Activated CD8-positive, alpha-beta T cell treated with anti-CD3 and anti-CD28 coated beads for 36 hours (primary cell): ENCODE results near the gene CYTH2. TPM values are rescaled to one million over a fixed set of nuclear protein-coding genes. Genes with fewer than 3 reads are reported as not detected.
A peak's percentile ranks its signal among the peaks of the same experiment; 100 is the strongest.

Source experiments
- ATAC-seq: fragments of 200-7000 bp; cut with Tn5 transposase; one replicate; pipeline ENCODE4 v1.10.0; 2021; ENCODE audit warnings: mild to moderate bottlenecking, moderate library complexity
- CTCF ChIA-PET: fragments of 350-600 bp; sonication (Branson Sonifier 250); formaldehyde crosslinking; loops from one replicate; lab custom pipeline; 2021; ENCODE audit warnings: antibody characterized with exemption; lab: Charles Lee
- POLR2A ChIA-PET: fragments of 350-600 bp; sonication (Branson Sonifier 250); formaldehyde crosslinking; loops from one replicate; lab custom pipeline; 2021; ENCODE audit warnings: antibody characterized with exemption; lab: Charles Lee
- DNase-seq: peaks from one replicate; pipeline ENCODE4 v3.0.0-alpha.2; 2020
- H3K27ac Mint-ChIP-seq: one replicate; pipeline ENCODE4 v1.8.0; 2021; ENCODE audit warnings: mild to moderate bottlenecking, mixed read lengths
- H3K27me3 Mint-ChIP-seq: one replicate; pipeline ENCODE4 v1.8.0; 2021; ENCODE audit warnings: mixed read lengths
- H3K36me3 Mint-ChIP-seq: one replicate; pipeline ENCODE4 v1.8.0; 2021; ENCODE audit warnings: low read depth, mixed read lengths
- H3K4me1 Mint-ChIP-seq: one replicate; pipeline ENCODE4 v1.8.0; 2021; ENCODE audit warnings: low read depth, mixed read lengths
- H3K4me3 Mint-ChIP-seq: one replicate; pipeline ENCODE4 v1.8.0; 2021; ENCODE audit warnings: mild to moderate bottlenecking, moderate library complexity, mixed read lengths
- H3K9me3 Mint-ChIP-seq: one replicate; pipeline ENCODE4 v1.8.0; 2021; ENCODE audit warnings: mixed read lengths
- intact Hi-C: fragments of 100-400 bp; cut with micrococcal nuclease; formaldehyde crosslinking; loops from one replicate; pipeline ENCODE4 v1.10.0; 2022
- total RNA-seq, 2 experiments: library from RNA; stranded (reverse); gene quantifications; one replicate each; pipeline ENCODE4 v1.2.3, GENCODE V29; 2021
- TF ChIP-seq, protein P1 (sequence below): fragments of 200-600 bp; IDR thresholded peaks from one replicate; pipeline ENCODE4 v1.8.0; 2022; ENCODE audit warnings: antibody characterized with exemption, mild to moderate bottlenecking

The CYTH2 gene
- total RNA-seq, 2 experiments from 2014 or later: 23.8 to 24.5 TPM

GRCh38 chr19:48512504-48513288 lies 43.5 kb downstream of the CYTH2 start:
- DNase-seq: no peak
- Mint-ChIP-seq H3K4me1 (peaks cover 19% of the 10 kb centered on the region), H3K27me3 (no peaks in the 10 kb centered on the region), H3K4me3 (no peak overlapping the region), H3K27ac (no peak overlapping the region), H3K9me3 (no peaks in the 10 kb centered on the region), H3K36me3 (no peaks in the 10 kb centered on the region)
- intact Hi-C loops: no loop called here
- no peak for ATAC-seq
- ChIA-PET CTCF (interaction anchor here (0.9 to 1.6 kb wide), 3 partner anchors 14 to 199 kb away, joined by 3 read pairs; partner anchors contain the start of gene KDELR1), POLR2A (interaction anchor here (0.7 to 1.9 kb wide), 2 partner anchors 32 to 104 kb away, joined by 3 to 11 read pairs; no protein-coding TSS in a partner anchor)
- TF ChIP-seq, protein P1, sequence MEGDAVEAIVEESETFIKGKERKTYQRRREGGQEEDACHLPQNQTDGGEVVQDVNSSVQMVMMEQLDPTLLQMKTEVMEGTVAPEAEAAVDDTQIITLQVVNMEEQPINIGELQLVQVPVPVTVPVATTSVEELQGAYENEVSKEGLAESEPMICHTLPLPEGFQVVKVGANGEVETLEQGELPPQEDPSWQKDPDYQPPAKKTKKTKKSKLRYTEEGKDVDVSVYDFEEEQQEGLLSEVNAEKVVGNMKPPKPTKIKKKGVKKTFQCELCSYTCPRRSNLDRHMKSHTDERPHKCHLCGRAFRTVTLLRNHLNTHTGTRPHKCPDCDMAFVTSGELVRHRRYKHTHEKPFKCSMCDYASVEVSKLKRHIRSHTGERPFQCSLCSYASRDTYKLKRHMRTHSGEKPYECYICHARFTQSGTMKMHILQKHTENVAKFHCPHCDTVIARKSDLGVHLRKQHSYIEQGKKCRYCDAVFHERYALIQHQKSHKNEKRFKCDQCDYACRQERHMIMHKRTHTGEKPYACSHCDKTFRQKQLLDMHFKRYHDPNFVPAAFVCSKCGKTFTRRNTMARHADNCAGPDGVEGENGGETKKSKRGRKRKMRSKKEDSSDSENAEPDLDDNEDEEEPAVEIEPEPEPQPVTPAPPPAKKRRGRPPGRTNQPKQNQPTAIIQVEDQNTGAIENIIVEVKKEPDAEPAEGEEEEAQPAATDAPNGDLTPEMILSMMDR: no peak

DNA sequence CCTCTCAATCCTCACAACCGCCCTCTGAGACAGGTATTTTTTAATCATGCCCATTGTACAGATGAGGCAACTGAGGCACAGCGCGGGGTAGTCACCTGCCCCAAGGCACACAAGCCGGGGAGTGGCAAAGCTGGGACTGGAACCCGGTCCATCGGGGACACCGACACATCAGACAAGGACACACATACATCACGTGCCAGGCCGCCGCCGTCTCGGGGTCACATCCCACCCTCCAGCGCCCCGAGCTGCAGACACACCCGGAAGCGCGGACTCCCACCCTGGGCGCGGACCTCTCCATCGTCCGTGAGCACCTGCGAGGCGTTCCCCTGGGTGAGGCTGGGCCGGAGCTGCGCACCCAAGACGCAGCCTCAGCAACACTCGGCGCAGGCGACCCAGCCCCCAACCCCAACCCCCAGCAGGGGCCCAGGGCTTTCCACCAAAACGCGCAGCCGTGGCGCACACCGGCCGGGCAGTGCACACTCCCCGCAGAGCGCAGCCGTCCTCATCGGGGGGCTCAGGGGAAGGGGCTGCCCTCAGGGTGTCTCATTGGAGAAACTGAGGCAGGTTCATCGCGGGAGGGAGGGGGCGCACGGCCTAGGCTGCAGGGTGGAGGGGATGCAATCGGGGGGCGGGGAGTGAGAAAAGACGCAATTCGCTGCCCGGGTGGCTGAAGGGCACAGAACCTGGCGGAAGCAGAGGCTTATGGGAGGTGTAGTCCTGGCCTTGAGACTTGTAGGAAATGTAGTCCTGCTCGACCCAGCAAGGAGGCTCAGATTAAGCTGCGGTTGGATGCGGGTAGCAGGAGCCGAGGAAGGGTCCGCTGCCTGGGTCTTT lies 44.3 kb downstream of the CYTH2 start:
- Mint-ChIP-seq H3K9me3 (no peaks in the 10 kb centered on the region), H3K4me1 (peaks cover 19% of the 10 kb centered on the region), H3K27ac (peak overlapping the region; percentile 82), H3K36me3 (no peaks in the 10 kb centered on the region), H3K27me3 (no peaks in the 10 kb centered on the region), H3K4me3 (no peak overlapping the region)
- peak; percentile 71 for ATAC-seq
- TF ChIP-seq, protein P1: no peak
- intact Hi-C loops: no loop called here
- peak; percentile 88 for DNase-seq
- ChIA-PET CTCF (interaction anchor here (0.9 to 1.6 kb wide), 4 partner anchors 24 to 122 kb away, joined by 3 to 7 read pairs (median 3); partner anchors contain the start of gene KDELR1), POLR2A (interaction anchor here (0.7 to 1.9 kb wide), 3 partner anchors 103 to 151 kb away, joined by 3 to 11 read pairs (median 4); partner anchors contain the start of gene CA11)

GRCh38 chr19:48514123-48514458 lies 44.9 kb downstream of the CYTH2 start:
- CTCF ChIA-PET: interaction anchor here (0.9 to 1.6 kb wide), 4 partner anchors 25 to 123 kb away, joined by 3 to 7 read pairs (median 3); partner anchors contain the start of gene KDELR1
- Mint-ChIP-seq H3K36me3 (no peaks in the 10 kb centered on the region), H3K4me3 (no peak overlapping the region), H3K27me3 (no peaks in the 10 kb centered on the region), H3K4me1 (peaks cover 19% of the 10 kb centered on the region), H3K9me3 (no peaks in the 10 kb centered on the region), H3K27ac (peak overlapping the region; percentile 82)
- no peak for DNase-seq
- POLR2A ChIA-PET: interaction anchor here (1.1 to 1.9 kb wide), 2 partner anchors 102 to 132 kb away, joined by 4 to 11 read pairs; partner anchors contain the start of gene CA11
- ATAC-seq: no peak
- TF ChIP-seq, protein P1: no peak
- intact Hi-C loops: no loop called here

DNA sequence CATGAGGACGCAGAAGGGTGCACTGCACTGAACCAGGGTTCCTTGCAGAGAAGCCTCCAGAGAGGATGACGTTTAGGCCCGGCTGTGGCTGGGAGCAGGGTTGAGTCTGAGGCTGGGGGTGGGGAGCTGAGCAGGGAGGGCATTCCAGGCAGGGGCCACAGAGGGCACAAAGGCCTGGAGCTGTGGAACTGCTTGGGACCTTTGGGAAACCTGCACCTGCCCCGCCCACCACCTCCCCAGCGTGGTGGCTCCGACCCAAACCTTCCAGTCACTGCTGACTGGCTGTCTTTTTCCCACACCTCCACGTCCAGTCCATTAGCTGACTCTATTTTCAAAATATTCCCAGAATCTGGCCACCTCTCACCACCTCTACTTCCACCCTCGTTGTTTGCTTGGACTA lies 47.4 kb downstream of the CYTH2 start:
- ChIA-PET POLR2A (no interaction called here), CTCF (interaction anchor here (0.9 to 1.8 kb wide), 3 partner anchors 66 to 126 kb away, joined by 3 to 5 read pairs (median 3); partner anchors contain the start of gene KDELR1)
- intact Hi-C loops: no loop called here
- peaks cover 9% of the 10 kb centered on the region for H3K4me1 Mint-ChIP-seq
- no peak for DNase-seq
- H3K9me3 Mint-ChIP-seq: no peaks in the 10 kb centered on the region
- no peaks in the 10 kb centered on the region for H3K27me3 Mint-ChIP-seq
- no peak overlapping the region for H3K27ac Mint-ChIP-seq
- ATAC-seq: no peak
- H3K4me3 Mint-ChIP-seq: no peak overlapping the region
- H3K36me3 Mint-ChIP-seq: no peaks in the 10 kb centered on the region
- TF ChIP-seq, protein P1: no peak
